Left lung (tissue), 10 donors: ENCODE measurements around the gene OPA1. TPM values are rescaled to one million over a fixed set of nuclear protein-coding genes. Genes with fewer than 3 reads are reported as not detected.

Source experiments
- ATAC-seq: fragments of 200-7000 bp; cut with Tn5 transposase; one replicate; pipeline ENCODE4 v1.9.1; 2020; ENCODE audit warnings: moderate library complexity
- DNase-seq, 4 donors: peaks; one replicate each; pipeline ENCODE4 v3.0.0-alpha.2; 2013 to 2020
- H3K27ac ChIP-seq, 2 donors: fragments of 200-600 bp; sonication (generic) in 1 of 2; one replicate each; pipeline versions ENCODE4 v1.5.0 to v1.8.0; 2020 to 2021
- H3K27me3 ChIP-seq, 2 donors: fragments of 200-600 bp; sonication (generic) in 1 of 2; one replicate each; pipeline versions ENCODE4 v1.5.0 to v1.8.0; 2020 to 2021
- H3K36me3 ChIP-seq, 2 donors: fragments of 200-600 bp; sonication (generic) in 1 of 2; one replicate each; pipeline versions ENCODE4 v1.5.0 to v1.8.0; 2020 to 2021
- H3K4me1 ChIP-seq, 2 donors: fragments of 200-600 bp; one replicate each; pipeline ENCODE4 v1.8.0; 2021
- H3K4me3 ChIP-seq, 2 donors: fragments of 200-600 bp; sonication (generic) in 1 of 2; one replicate each; pipeline versions ENCODE4 v1.5.0 to v1.8.0; 2020 to 2021; ENCODE audit warnings: mild to moderate bottlenecking in 1 of 2
- H3K9me3 ChIP-seq, 2 donors: fragments of 200-600 bp; sonication (generic) in 1 of 2; one replicate each; pipeline versions ENCODE4 v1.5.0 to v1.8.0; 2020 to 2021
- CTCF ChIP-seq, 2 donors: fragments of 200-600 bp; sonication (generic) in 1 of 2; IDR thresholded peaks; one replicate each; pipeline versions ENCODE4 v1.5.0 to v1.8.0; 2021; ENCODE audit warnings: antibody characterized with exemption in 2 of 2
- intact Hi-C, 2 donors: fragments of 100-400 bp; cut with DNase I; formaldehyde crosslinking; loops; one replicate each; pipeline versions ENCODE4 v1.11.2 to v1.14.2; 2022
- polyA plus RNA-seq, 6 donors: library from polyadenylated mRNA; unstranded; fragments of 120-200 nt; gene quantifications; one replicate each; pipeline ENCODE4 v1.2.1, GENCODE V29; 2013; ENCODE audit not compliant: insufficient read length in 6 of 6
- total RNA-seq, 2 donors: library from RNA; stranded (reverse); fragmentation: NEBNext Ultra II Directional; extraction: Animal tissue kit (Norgen Biotek cat#: 25700); gene quantifications; one replicate each; pipeline ENCODE4 v1.2.1, GENCODE V29; 2021
- donor health status: DM: no; HTN: yes; CAD: no.
- donor health status: DM: no; HTN: no; CAD: no.

OPA1 gene
- total and polyA plus RNA-seq, 8 donors, result 45.3 to 64.9 (median 57.9) TPM

GRCh38 chr3:193650585-193650984, 57.6 kb downstream of the OPA1 start:
- intact Hi-C loops, result no loop called here
- H3K4me3 ChIP-seq, result no peak overlapping the region
- ATAC-seq (no peak), DNase-seq (no peak)
- no peaks in the 10 kb centered on the region for H3K4me1 ChIP-seq
- no peak for TF ChIP-seq CTCF (IDR thresholded peaks at IDR 0.05)
- no peaks in the 10 kb centered on the region for H3K9me3 ChIP-seq
- no peak overlapping the region for H3K27ac ChIP-seq
- no peaks in the 10 kb centered on the region for H3K27me3 ChIP-seq
- H3K36me3 ChIP-seq, result peaks cover 0 to 74% of the 10 kb centered on the region in 2 donors

DNA sequence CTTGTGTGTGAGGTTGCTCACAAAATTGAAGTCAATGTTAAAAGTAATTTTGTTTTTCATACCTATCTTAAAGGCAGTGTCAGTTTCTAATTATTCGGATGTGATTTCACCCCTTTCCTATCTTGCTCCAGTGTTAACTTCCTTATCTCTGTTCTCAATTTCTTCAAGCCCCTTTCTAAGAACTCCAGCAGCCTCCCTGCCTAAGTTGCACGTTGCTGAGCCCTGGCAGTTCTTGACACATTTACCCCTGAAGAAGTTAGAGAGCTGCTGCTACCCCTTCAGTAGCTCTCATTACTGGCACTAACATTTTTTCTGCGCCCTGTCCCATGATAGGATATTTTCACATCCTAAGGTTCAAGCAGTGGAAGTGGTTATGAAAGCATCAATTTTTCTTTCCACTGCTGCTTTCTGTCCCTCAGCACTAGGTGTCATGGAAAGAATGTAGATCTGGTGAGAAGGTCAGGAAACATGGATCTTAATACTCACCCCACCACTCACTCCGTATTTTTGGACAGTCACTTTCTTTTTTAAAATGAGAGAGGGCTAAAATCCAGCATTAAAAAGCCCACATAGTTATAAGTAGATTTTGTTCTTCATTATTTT, 62.9 kb downstream of the OPA1 start:
- H3K27me3 ChIP-seq, result no peaks in the 10 kb centered on the region
- H3K36me3 ChIP-seq, result peaks cover 0 to 92% of the 10 kb centered on the region in 2 donors
- H3K4me1 ChIP-seq, result no peaks in the 10 kb centered on the region
- intact Hi-C loops, result no loop called here
- no peak for DNase-seq
- TF ChIP-seq CTCF (IDR thresholded peaks at IDR 0.05), result no peak
- no peak overlapping the region for H3K27ac ChIP-seq
- H3K9me3 ChIP-seq, result no peaks in the 10 kb centered on the region
- no peak overlapping the region for H3K4me3 ChIP-seq
- ATAC-seq, result no peak

- H3K36me3 ChIP-seq, result peaks cover 0 to 92% of the 10 kb centered on the region in 2 donors
These were observed 63.4 kb downstream of the OPA1 start for GRCh38 chr3:193656445-193656844.

GRCh38 chr3:193656878-193657282, 63.9 kb downstream of the OPA1 start:
- no peak overlapping the region for H3K27ac ChIP-seq
- DNase-seq (no peak), ATAC-seq (no peak)
- no peaks in the 10 kb centered on the region for H3K27me3 ChIP-seq
- intact Hi-C loops, result no loop called here
- no peak for TF ChIP-seq CTCF (IDR thresholded peaks at IDR 0.05)
- peaks cover 0 to 94% of the 10 kb centered on the region in 2 donors for H3K36me3 ChIP-seq
- H3K4me1 ChIP-seq, result no peaks in the 10 kb centered on the region
- H3K4me3 ChIP-seq, result no peak overlapping the region
- no peaks in the 10 kb centered on the region for H3K9me3 ChIP-seq

More at GRCh38 chr3:193656445-193656844, 63.4 kb downstream of the OPA1 start:
- DNase-seq (no peak), ATAC-seq (no peak)
- H3K4me3 ChIP-seq, result no peak overlapping the region
- H3K27me3 ChIP-seq, result no peaks in the 10 kb centered on the region
- no peaks in the 10 kb centered on the region for H3K9me3 ChIP-seq
- TF ChIP-seq CTCF (IDR thresholded peaks at IDR 0.05), result no peak
- intact Hi-C loops, result no loop called here
- no peak overlapping the region for H3K27ac ChIP-seq
- H3K4me1 ChIP-seq, result no peaks in the 10 kb centered on the region

DNA sequence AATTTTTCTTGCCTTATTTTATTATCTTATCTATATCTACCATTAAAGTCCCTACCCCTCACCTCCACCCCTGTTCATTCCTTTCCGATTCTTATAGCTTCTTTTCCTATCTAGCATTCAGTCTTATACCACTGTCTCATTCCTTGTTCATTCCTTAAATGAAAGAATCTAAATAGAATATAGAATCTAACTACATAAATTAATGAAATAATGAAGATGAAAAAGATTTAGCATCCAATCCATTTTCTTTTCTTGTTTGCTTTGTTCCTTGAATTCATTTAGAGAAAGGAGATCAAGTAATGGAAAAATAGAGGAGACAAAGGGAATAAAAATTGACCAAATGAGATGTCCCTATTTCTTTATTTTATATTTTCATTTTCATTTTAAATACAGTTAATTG, 67.2 kb downstream of the OPA1 start:
- Histone ChIP-seq H3K4me1 (no peaks in the 10 kb centered on the region), H3K9me3 (no peaks in the 10 kb centered on the region), H3K27ac (no peak overlapping the region), H3K36me3 (peaks cover 0 to 90% of the 10 kb centered on the region in 2 donors), H3K4me3 (no peak overlapping the region), H3K27me3 (no peaks in the 10 kb centered on the region)
- no peak for TF ChIP-seq CTCF (IDR thresholded peaks at IDR 0.05)
- intact Hi-C loops, result loop anchor here in 1 of 2 donors (10.0 kb wide), 1 partner anchor 655 kb away; no protein-coding TSS in a partner anchor
- no peak for ATAC-seq
- DNase-seq, result no peak
